GM21390 (cell line): ENCODE results near the gene MCOLN1.

Source experiments
- ATAC-seq: cut with Tn5 transposase; IDR thresholded peaks from one replicate; pipeline ENCODE4 v1.9.1; 2021; ENCODE audit not compliant: unreplicated experiment

The MCOLN1 gene

GRCh38 chr19:7500811-7501450, 21.5 kb upstream of the MCOLN1 start:
- no peak for ATAC-seq

DNA sequence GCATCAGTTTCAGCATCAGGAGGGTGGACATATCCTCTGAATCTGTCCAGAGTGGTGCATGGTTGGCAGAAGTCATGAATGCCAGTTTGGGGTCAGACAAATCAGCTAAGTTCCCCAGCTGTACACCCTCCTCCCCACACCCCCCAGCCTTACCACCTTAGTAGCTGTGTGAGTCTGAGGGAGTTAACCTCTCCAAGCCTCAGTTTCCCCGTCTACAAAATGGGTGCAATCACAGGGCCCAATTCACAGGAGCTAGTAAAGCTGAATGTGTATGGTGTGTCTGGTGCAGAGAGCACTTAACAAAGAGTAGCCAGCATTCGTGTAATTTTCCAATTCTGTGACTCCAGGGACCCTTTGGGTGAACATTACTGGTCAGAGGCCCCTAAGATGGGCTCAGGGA, 19.9 kb upstream of the MCOLN1 start:
- ATAC-seq, result no peak

DNA sequence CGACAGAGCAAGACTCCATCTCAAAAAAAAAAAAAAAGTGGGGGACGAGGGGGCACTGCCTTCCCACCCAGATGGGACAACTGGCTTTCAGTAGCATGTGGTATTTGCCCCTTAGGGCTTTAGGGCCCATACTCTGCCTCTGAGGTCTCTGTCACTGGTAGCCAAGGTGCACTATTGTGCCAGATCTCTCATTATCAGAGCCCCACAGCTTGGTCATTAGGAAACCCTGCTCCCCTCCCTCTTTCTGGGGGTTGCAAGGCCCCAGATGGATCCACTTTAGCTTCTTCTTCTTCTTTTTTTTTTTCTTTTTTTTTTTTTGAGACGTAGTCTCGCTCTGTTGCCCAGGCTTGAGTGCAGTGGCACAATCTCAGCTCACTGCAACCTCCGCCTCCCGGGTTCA, 17.7 kb upstream of the MCOLN1 start:
- ATAC-seq, result no peak

GRCh38 chr19:7505288-7505681, 17.1 kb upstream of the MCOLN1 start:
- ATAC-seq, result no peak

GRCh38 chr19:7505682-7506384, 16.6 kb upstream of the MCOLN1 start:
- ATAC-seq, result no peak

DNA sequence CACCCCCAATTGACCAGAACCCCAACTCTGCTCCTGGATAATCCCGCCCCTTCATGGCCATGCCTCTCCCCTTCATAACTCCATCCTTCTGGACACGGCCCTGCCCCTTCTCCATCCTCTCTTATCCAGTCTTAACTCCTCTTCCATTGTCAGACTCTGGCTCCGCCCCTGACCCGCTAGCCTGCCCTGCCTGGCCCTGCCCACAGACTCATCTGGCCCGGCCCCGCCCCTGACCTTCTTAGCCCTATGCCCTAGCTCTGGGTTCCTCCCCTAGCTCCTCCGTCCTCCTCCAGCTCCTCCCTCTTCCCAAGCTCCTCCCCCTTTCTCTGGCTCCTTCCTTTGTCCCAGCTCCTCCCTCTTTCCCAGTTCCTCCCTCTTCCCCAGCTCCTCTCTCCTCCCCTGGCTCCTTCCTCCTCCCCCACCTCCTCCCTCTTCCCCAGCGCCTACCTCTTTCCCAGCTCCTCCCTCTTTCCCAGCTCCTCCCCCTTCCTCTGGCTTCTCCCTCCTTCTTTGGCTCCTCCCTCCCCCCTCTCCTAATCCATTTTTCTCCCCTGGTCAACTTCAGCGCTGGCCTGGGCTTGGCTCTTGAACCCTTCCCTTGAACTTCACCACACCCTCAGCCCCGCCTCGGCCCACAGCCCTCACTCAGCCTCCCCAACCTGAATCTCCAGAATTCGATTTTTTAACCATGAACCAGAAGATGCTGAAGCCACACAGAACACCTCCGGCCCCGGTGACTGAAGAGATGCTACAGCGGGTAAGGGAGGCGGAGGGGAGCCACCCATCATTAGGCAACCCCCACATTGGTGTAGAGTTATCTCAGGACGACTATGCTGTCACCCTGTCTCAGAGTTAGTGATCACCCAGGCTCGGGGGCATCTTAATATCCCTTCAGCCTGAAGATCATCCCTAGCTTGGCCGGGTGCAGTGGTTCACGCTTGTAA, 15.8 kb upstream of the MCOLN1 start:
- ATAC-seq, result no peak

- ATAC-seq, result no peak
Observed at GRCh38 chr19:7507884-7508283, 14.5 kb upstream of the MCOLN1 start.

GRCh38 chr19:7509625-7510024, 12.8 kb upstream of the MCOLN1 start:
- ATAC-seq, result no peak

- ATAC-seq, result no peak
Observed at GRCh38 chr19:7512400-7512851, 10.0 kb upstream of the MCOLN1 start.

DNA sequence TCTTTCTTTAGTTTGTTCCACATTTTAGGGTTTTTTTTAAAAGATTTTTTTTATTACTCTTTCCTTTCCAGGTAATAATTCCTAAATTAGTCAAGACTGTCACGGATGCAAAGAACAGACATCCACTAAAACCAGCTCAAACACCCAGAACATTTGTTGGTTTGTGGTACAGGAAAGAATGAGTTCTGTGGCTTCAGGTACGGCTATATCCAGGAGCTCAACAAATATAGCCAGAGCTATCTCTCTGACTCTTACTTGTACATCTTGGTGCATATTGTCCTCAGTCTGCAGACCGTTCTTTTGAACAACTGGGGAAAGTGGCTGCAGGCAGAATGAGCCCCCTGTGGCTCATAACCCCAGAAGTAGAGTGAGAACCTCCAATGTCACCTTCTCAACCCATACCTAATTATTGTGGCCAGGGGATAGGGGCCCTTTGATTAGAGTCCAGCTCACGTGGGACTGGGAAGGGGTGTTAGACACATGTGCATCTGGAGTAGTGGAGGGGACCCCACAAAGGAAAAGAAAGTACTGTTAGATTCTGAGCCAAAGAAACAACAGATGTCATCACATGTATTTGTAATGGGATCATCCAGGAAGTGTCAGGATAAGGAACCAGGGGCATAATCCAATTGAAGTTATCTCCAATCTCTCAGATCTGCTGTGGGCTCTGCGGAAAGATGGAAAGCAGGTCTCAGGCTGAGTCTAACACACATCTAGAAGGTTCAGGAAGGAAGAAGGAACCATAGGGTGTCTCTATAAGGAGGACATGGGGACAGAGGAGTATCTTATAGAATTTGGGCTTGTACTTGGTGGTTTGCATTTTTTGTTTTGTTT, 8.4 kb upstream of the MCOLN1 start:
- no peak for ATAC-seq

DNA sequence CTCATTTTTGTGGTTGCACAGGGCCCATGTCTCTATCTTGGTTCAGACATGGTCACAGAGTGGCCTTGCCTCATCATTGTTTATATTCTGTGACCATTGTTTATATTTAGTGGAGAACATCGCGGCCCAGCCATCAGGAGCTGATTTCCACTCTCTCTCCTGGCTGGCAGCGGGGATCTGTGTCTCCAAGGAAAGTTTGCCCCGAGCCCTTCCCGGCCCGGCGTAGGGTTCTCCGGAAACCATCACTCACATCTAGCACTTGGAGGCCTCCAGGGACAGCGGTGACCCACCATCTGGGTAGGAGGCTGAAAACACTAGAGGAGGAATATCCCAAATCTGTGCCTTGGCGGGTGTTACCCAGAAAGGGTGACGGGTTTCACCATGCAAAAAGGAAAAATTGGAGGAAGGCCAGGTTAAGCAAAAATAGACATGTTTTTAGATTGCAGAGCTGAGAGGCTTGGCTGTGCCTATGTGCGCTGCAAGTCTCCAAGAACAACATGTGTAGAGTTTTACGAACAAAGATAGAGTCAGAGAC, 7.2 kb upstream of the MCOLN1 start:
- ATAC-seq, result no peak

DNA sequence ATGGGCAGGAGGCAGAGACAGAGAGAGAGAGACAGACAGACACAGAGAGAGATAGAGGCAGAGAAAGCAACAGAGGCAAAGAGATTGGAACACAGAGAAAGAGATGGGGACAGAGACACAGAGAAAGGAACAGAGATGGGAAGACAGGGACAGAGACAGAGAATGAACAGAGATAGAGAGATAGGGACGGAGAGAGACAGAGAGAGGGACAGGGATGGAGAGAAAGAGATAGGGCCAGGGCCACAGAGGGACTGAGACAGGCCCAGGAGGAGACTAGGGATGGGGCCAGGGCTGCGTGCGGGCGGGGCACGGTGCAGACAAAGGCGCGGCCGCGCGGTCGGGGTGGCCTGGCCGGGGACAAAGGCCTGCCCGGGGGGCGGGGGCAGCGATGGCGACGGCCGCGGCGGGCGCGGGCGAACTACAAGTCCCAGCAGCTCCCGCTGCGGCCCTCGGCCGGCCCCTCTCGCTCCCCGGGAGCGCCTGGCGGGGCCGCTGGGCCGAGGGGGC, 6.7 kb upstream of the MCOLN1 start, which contains the start of gene ZNF358:
Gene ZNF358, plus strand, starts transcription at position 459 of the 507 bp plus-strand sequence. CDS start 3,140 bp downstream, outside the sequence.
- no peak for ATAC-seq

DNA sequence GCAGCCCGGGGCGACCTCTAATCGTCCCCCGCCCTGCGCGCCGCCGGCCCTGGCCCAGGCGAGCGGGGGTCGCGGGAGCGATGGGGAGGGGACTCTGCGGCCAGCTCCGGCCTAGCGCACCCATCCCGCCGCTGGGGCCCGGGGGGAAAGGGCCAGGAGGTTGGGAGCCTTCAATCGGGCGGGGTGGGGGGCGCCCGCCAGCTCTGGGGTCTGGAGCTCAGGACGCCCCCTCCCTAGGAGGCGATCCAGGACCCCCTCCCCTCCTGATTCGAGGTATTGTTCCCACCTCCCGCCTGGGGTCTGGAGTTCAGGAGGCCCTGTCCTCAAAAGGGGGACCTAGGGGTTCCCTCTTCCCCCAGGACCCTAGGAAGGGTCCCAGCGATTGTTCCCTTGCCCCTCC, 6.1 kb upstream of the MCOLN1 start:
- no peak for ATAC-seq

DNA sequence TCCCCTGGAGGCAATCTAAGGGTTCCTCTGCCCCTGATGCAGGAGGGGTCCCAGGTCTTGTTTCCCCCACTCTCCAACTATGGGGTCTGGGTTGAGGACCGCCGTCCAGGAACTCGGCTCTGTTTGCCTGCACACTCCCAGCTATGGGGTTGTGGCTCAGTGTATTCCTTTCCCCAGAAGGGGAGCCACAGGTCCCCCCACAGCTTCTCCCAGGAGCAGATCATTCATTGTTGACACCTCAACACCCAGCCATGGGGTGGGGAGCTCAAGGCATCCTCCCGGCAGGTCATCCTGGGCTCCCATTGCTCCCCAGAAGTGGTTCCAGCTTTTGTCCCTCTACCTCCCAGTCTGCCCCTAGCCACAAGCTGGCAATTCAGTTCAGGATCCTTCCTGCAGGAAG, 5.5 kb upstream of the MCOLN1 start:
- no peak for ATAC-seq

DNA sequence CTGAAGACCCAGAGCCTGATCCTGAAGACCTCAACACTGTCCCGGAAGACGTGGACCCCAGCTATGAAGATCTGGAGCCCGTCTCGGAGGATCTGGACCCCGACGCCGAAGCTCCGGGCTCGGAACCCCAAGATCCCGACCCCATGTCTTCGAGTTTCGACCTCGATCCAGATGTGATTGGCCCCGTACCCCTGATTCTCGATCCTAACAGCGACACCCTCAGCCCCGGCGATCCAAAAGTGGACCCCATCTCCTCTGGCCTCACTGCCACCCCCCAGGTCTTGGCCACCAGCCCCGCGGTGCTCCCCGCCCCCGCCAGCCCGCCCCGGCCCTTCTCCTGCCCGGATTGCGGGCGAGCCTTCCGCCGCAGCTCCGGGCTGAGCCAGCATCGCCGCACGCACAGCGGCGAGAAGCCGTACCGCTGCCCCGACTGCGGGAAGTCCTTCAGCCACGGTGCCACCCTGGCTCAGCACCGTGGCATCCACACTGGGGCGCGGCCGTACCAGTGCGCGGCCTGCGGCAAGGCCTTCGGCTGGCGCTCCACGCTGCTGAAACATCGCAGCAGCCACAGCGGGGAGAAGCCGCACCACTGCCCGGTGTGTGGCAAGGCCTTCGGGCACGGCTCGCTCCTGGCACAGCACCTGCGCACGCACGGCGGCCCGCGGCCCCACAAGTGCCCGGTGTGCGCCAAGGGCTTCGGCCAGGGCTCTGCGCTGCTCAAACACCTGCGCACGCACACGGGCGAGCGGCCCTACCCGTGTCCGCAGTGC, 2.9 kb upstream of the MCOLN1 start:
- ATAC-seq, result no peak

GRCh38 chr19:7520131-7521051, 2.0 kb upstream of the MCOLN1 start:
- no peak for ATAC-seq

DNA sequence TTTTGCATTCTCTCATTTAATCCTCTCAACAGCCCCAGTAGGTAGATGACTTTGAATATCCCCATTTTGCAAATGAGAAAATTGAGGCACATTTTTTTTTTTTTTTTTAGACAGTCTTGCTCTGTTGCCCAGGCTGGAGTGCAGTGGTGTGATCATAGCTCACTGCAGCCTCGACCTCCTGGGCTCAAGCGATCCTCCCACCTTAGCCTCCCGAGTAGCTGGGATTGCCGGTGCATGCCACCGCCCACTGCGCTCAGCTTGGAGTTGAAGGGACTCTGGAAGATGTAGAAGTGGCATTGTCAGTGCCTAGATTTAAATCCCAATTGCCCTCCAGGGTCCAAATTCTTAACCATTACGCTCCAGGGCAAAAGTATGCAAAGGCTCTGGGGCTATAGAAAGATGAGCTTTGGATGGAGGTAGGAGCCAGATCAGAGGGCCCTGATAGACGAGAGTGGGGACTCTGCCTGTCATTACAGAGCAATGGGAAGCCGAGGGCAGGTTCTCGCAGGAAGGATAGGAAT, 813 bp upstream of the MCOLN1 start:
- no peak for ATAC-seq
